ENCODE results near the gene OCA2. TPM values are rescaled to one million over a fixed set of nuclear protein-coding genes. Genes with fewer than 3 reads are reported as not detected.

The OCA2 gene
- total and polyA plus RNA-seq, 2 of the 4 experiments (the other 2 are of a cell fraction): under 0.01 to 0.03 TPM

DNA sequence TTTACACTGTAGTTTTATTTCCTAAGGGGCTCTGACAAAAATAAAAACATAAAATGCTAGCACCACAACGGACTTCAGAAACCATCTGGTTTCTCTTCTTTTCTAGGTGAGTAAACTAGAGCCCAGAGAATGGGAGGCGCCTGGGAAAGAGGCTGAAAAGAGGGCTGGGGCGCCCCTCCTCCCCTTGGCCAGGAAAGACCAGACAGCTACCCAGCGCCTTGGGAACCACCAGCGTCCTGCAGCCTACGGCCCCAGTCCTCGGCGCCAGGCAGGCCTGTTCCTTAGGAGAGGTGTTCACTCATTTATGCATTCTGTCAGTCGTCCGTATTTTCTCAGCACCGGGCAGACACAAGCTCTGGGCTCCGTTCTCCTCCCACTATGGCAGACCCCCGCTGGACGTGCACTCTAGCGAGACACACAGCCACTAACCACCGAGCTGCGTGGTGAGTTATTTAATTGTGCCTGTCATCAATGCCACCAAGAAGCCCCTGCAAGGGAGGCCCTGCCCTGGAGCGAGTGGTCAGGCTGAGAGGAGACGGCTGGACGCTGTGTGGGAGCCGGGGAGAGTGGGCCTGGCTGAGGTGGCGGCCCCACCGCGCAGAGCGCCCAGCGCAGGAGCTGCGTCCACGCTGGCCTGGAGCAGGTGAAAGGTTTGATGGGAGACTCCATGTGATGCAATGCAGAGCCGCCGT lies 294.4 kb downstream of the OCA2 start:
- no peak overlapping the region for H2AFZ ChIP-seq (replicated peaks; ENCODE audit: low read length, poor library complexity)
- no peak overlapping the region for H3K18ac ChIP-seq (ENCODE audit: low read depth, low read length)
- no TSS peak for BruUV-seq (replicated peaks)
- H3K4ac ChIP-seq (ENCODE audit: low read depth, low read length): no peak overlapping the region
- no peak overlapping the region for H3K4me2 ChIP-seq (ENCODE audit: low read depth, low read length)
- H3K14ac ChIP-seq (replicated peaks; ENCODE audit: low read depth, low read length): no peak overlapping the region
- no peaks in the 10 kb centered on the region for H3K9me1 ChIP-seq (ENCODE audit: insufficient read depth, low read length)
- WGBS, 2 experiments (ENCODE audit: extremely low coverage in 2 of 2, insufficient read length in 1 of 2): 95% methylated on average over 7 of the region's 30 CpGs; no CpG with 5 or more reads in 1 of the 2 experiments
- no peak overlapping the region for H2BK20ac ChIP-seq (ENCODE audit: low read depth, low read length)
- H3K27me3 ChIP-seq (ENCODE audit: control insufficient read depth, insufficient read depth, low read length): no peaks in the 10 kb centered on the region
- H4K20me1 ChIP-seq (ENCODE audit: insufficient read depth, low read length): no peaks in the 10 kb centered on the region
- H2BK15ac ChIP-seq (ENCODE audit: low read depth, low read length): no peak overlapping the region
- intact Hi-C loops (cut with micrococcal nuclease) (no loop called here), dilution Hi-C loops (cut with HindIII; ENCODE audit: low sequenced_read_pairs, unreplicated experiment) (no loop called here), in situ Hi-C loops (cut with MboI; ENCODE audit: low sequenced_read_pairs) (no loop called here)
- H2BK120ac ChIP-seq (ENCODE audit: low read depth, low read length): no peak overlapping the region
- H4K91ac ChIP-seq (ENCODE audit: insufficient read depth, low read depth, low read length): no peak overlapping the region
- no peaks in the 10 kb centered on the region for H3K4me1 ChIP-seq (ENCODE audit: control insufficient read depth, insufficient read depth, low read length)
- DNase-seq (no peak), ATAC-seq (ENCODE audit: low read depth) (no peak)
- H3K9ac ChIP-seq (ENCODE audit: low read depth, low read length): no peak overlapping the region
- H2AK9ac ChIP-seq (replicated peaks; ENCODE audit: low read depth, low read length, poor library complexity): no peak overlapping the region
- H3K27ac ChIP-seq (ENCODE audit: insufficient read depth, low read length): no peak overlapping the region
- H2BK5ac ChIP-seq (ENCODE audit: low read depth, low read length, poor library complexity, severe bottlenecking): no peak overlapping the region
- CTCF ChIA-PET: no interaction called here
- no peaks in the 10 kb centered on the region for H3K79me1 ChIP-seq (ENCODE audit: low read depth in 1 of 2, low read length in 2 of 2)
- POLR2A ChIA-PET (ENCODE audit: unreplicated experiment): no interaction called here
- TF ChIP-seq NFE2L2 (IDR thresholded peaks at IDR 0.05; ENCODE audit: low read depth, low read length) (no peak), SMC3 (IDR thresholded peaks at IDR 0.05; ENCODE audit: low read depth, low read length) (no peak), FOS (IDR thresholded peaks at IDR 0.05; ENCODE audit: low read depth, low read length) (no peak), RCOR1 (IDR thresholded peaks at IDR 0.05; ENCODE audit: insufficient replicate concordance, low read length) (no peak), RAD21 (IDR thresholded peaks at IDR 0.05; ENCODE audit: low read length) (no peak), BHLHE40 (IDR thresholded peaks at IDR 0.05; ENCODE audit: low read depth, low read length) (no peak)
- TF ChIP-seq, protein P1, sequence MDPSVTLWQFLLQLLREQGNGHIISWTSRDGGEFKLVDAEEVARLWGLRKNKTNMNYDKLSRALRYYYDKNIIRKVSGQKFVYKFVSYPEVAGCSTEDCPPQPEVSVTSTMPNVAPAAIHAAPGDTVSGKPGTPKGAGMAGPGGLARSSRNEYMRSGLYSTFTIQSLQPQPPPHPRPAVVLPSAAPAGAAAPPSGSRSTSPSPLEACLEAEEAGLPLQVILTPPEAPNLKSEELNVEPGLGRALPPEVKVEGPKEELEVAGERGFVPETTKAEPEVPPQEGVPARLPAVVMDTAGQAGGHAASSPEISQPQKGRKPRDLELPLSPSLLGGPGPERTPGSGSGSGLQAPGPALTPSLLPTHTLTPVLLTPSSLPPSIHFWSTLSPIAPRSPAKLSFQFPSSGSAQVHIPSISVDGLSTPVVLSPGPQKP (IDR thresholded peaks at IDR 0.05; ENCODE audit: borderline replicate concordance, low read depth, low read length): no peak
- H3K23ac ChIP-seq (ENCODE audit: low read depth, low read length): no peak overlapping the region
- H3K36me3 ChIP-seq (ENCODE audit: control insufficient read depth, insufficient read depth, low read length): no peaks in the 10 kb centered on the region
- H2AK5ac ChIP-seq (ENCODE audit: low read depth, low read length): no peak overlapping the region
- no peak overlapping the region for H4K8ac ChIP-seq (ENCODE audit: low read depth in 2 of 2, low read length in 2 of 2)
- no peak overlapping the region for H3K4me3 ChIP-seq (ENCODE audit: insufficient read depth, low read depth, low read length)
- peaks cover 28% of the 10 kb centered on the region for H3K9me3 ChIP-seq (ENCODE audit: control insufficient read depth, insufficient read depth, low read length)
- H4K5ac ChIP-seq (ENCODE audit: low read depth, low read length): no peak overlapping the region
- no peak overlapping the region for H3K56ac ChIP-seq (ENCODE audit: extremely low read depth, insufficient read depth, low read length)

Measured in IMR-90 (cell line).